GM12892 (cell line): ENCODE measurements around the gene CYP8B1.

Source experiments
- POLR2A ChIP-seq: IDR thresholded peaks from 2 replicates; pipeline ENCODE4 v1.6.1; 2011; ENCODE audit warnings: low read depth, low read length, control low read depth
- POLR2AphosphoS5 ChIP-seq: IDR thresholded peaks from 2 replicates; pipeline ENCODE4 v1.6.1; 2011; ENCODE audit warnings: low read depth, low read length, control low read depth
- TAF1 ChIP-seq: IDR thresholded peaks from 2 replicates; pipeline ENCODE4 v1.6.1; 2011; ENCODE audit warnings: low read depth, mild to moderate bottlenecking, control low read depth, low read length, borderline replicate concordance

DNA sequence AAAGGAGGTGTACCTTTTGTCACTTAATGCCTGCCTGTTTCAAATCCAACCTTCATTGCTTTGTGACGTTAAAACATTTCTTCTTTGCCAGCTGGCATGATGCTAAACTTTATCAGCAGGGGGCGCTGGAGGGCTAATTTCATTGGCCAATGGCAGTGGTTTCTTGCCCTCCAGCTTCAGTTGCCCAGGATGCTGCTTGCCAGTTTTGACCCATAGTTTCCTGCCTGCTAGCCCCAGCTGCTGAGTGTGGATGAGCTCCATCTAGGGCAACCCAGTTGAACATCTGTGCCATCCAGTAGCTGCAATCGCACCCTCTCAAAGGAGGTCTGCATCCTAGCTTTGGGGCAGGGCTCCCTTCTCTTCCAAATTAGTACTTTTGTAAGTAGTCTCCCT, 44.4 kb downstream of the CYP8B1 start:
- TF ChIP-seq POLR2AphosphoS5 = no peak
- TF ChIP-seq POLR2A = no peak
- no peak for TF ChIP-seq TAF1
